Measurements from ENCODE around the gene MAMDC4.

MAMDC4 gene

DNA sequence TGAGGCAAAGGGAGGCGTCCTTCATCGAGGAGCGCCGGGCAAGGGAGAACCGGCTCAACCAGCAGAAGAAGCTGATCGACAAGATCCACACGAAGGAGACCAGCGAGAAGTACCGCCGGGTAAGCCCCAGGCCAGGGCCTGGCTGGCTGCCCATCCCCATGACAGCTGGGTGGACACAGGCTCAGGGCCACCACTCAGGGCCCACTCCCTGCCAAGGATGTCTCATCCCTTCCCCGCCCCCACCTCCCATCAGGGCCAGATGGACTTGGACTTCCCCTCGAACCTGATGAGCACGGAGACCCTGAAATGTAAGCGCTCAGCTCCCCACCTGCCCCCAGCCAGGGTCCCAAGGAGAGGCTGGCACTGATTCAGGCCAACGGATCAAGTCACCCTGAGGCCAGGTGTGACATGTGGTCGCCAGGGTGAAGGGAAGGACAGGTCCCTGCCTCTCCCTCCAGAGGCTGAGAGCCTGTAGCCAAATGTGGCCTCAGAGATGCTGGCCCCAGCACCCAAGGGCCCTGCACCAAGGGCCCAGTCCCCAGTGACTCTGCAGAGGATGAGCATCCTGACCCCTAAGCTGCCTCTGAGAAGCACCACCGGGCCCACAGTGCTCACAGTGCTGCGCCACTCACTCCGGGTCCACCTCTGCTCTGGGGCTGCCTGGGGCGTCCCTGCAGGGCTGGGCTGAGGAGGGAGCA lies 47.5 kb upstream of the MAMDC4 start:
- H3K4me1 ChIP-seq (ENCODE audit: low read length): peaks cover 17% of the 10 kb centered on the region
- H3K9ac ChIP-seq (ENCODE audit: low read length): no peak overlapping the region
- H3K9me3 ChIP-seq (replicated peaks; ENCODE audit: insufficient read depth, low read length): no peaks in the 10 kb centered on the region
- peaks cover 28% of the 10 kb centered on the region for H3K79me2 ChIP-seq (ENCODE audit: low read length)
- peaks cover 16% of the 10 kb centered on the region for H3F3A ChIP-seq (ENCODE audit: insufficient read depth, low read length)
- no peaks in the 10 kb centered on the region for H4K20me1 ChIP-seq (ENCODE audit: insufficient read depth, low read length)
- H3K9me2 ChIP-seq (replicated peaks; ENCODE audit: insufficient read depth, low read length): no peaks in the 10 kb centered on the region
- no peak for TF ChIP-seq EZH2phosphoT487 (IDR thresholded peaks at IDR 0.05; ENCODE audit: low read length)
- TF ChIP-seq EZH2 (optimal IDR thresholded peaks at IDR 0.05; ENCODE audit: low read depth, low read length): no peak
- TF ChIP-seq CTCF (IDR thresholded peaks at IDR 0.05; ENCODE audit: low read length): no peak
- no peaks in the 10 kb centered on the region for H3K27me3 ChIP-seq (replicated peaks; ENCODE audit: insufficient read depth, low read length)
- DNase-seq: no peak
- no peak overlapping the region for H3K27ac ChIP-seq (ENCODE audit: low read length)
- no peaks in the 10 kb centered on the region for H3K36me3 ChIP-seq (replicated peaks; ENCODE audit: insufficient read depth, low read length)
- no peak overlapping the region for H2AFZ ChIP-seq (ENCODE audit: low read length)
- H3K4me2 ChIP-seq (ENCODE audit: low read depth, low read length): no peak overlapping the region
- no peak overlapping the region for H3K4me3 ChIP-seq (ENCODE audit: low read length)

DNA sequence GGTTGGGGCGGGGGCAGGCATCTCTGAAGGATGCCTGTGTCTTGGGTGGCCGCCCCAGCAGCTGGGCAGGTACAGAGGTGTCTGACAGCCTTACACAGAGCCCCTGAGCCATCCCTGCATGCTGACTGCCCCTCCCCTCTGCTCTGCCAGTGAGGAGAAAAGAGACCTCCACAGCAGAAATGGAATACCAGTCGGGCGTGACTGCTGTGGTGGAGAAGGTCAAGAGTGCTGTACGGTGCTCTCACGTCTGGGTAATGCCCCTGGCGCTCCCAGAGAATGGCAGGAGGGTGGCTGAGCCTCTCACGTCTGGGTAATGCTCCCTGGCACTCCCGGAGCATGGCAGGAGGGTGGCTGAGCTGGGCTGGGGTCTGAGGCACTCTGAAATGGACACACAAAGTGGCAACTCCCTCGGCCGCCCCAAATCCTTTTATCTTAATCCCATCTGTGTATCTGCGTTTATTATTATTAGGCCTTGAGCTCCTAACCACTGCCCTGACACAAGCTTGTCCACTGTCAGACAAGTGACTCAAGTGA lies 46.9 kb upstream of the MAMDC4 start:
- Histone ChIP-seq H3K9me3 (replicated peaks; ENCODE audit: insufficient read depth, low read length) (no peaks in the 10 kb centered on the region), H3K79me2 (ENCODE audit: low read length) (peaks cover 35% of the 10 kb centered on the region), H3K4me2 (ENCODE audit: low read depth, low read length) (no peak overlapping the region), H3K27ac (ENCODE audit: low read length) (no peak overlapping the region), H3K4me1 (ENCODE audit: low read length) (peaks cover 21% of the 10 kb centered on the region; the same call in 1 of the 2 replicates), H3K9ac (ENCODE audit: low read length) (no peak overlapping the region), H3K9me2 (replicated peaks; ENCODE audit: insufficient read depth, low read length) (no peaks in the 10 kb centered on the region), H3K36me3 (replicated peaks; ENCODE audit: insufficient read depth, low read length) (no peaks in the 10 kb centered on the region), H2AFZ (ENCODE audit: low read length) (no peak overlapping the region), H4K20me1 (ENCODE audit: insufficient read depth, low read length) (no peaks in the 10 kb centered on the region), H3K4me3 (ENCODE audit: low read length) (no peak overlapping the region), H3F3A (ENCODE audit: insufficient read depth, low read length) (peaks cover 15% of the 10 kb centered on the region), H3K27me3 (replicated peaks; ENCODE audit: insufficient read depth, low read length) (no peaks in the 10 kb centered on the region)
- no peak for DNase-seq
- TF ChIP-seq EZH2 (optimal IDR thresholded peaks at IDR 0.05; ENCODE audit: low read depth, low read length) (no peak), EZH2phosphoT487 (IDR thresholded peaks at IDR 0.05; ENCODE audit: low read length) (no peak), CTCF (IDR thresholded peaks at IDR 0.05; ENCODE audit: low read length) (no peak)

- Histone ChIP-seq H3K4me2 (ENCODE audit: low read depth, low read length) (no peak overlapping the region), H3F3A (ENCODE audit: insufficient read depth, low read length) (peaks cover 8% of the 10 kb centered on the region; the same call in 1 of the 2 replicates), H3K9ac (ENCODE audit: low read length) (no peak overlapping the region), H4K20me1 (ENCODE audit: insufficient read depth, low read length) (no peaks in the 10 kb centered on the region), H3K4me3 (ENCODE audit: low read length) (no peak overlapping the region), H3K9me2 (replicated peaks; ENCODE audit: insufficient read depth, low read length) (no peaks in the 10 kb centered on the region), H3K9me3 (replicated peaks; ENCODE audit: insufficient read depth, low read length) (no peaks in the 10 kb centered on the region), H3K27me3 (replicated peaks; ENCODE audit: insufficient read depth, low read length) (no peaks in the 10 kb centered on the region), H2AFZ (ENCODE audit: low read length) (no peak overlapping the region), H3K4me1 (ENCODE audit: low read length) (peaks cover 21% of the 10 kb centered on the region; the same call in 1 of the 2 replicates), H3K79me2 (ENCODE audit: low read length) (peaks cover 43% of the 10 kb centered on the region), H3K36me3 (replicated peaks; ENCODE audit: insufficient read depth, low read length) (no peaks in the 10 kb centered on the region), H3K27ac (ENCODE audit: low read length) (no peak overlapping the region)
- no peak for DNase-seq
- TF ChIP-seq EZH2 (optimal IDR thresholded peaks at IDR 0.05; ENCODE audit: low read depth, low read length) (no peak), CTCF (IDR thresholded peaks at IDR 0.05; ENCODE audit: low read length) (no peak), EZH2phosphoT487 (IDR thresholded peaks at IDR 0.05; ENCODE audit: low read length) (no peak)
These were observed 46.1 kb upstream of the MAMDC4 start for GRCh38 chr9:136806067-136806466.

All from MM.1S (cell line).